Measurements from ENCODE around the gene GPR18.

The GPR18 gene

DNA sequence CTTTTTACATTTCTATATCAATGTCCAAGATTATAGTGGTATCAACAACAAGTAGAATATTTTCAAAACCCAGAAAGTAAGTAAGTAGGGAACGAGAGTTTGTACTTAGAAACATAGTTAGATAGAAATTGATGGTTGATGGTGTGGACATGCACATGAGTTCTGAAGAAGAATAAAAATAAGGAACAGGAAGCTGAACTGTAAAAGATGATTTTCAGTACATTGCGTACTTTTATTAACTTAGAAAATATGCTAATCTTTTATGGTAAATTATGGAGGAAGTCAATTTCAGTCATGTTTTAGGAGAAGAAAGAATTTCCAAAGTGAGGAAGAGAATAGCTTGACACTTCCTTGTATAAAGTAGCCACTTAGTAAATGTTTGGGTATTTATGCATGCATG lies 12.3 kb upstream of the GPR18 start:
- no peaks in the 10 kb centered on the region for H3K36me3 ChIP-seq (ENCODE audit: insufficient read depth, low read length)
- no peaks in the 10 kb centered on the region for H3K27me3 ChIP-seq (ENCODE audit: insufficient read depth, low read length)
- no peaks in the 10 kb centered on the region for H3K4me1 ChIP-seq (ENCODE audit: insufficient read depth, low read length)
- no peak overlapping the region for H2AFZ ChIP-seq (ENCODE audit: low read depth, low read length)
- no peaks in the 10 kb centered on the region for H3K9me3 ChIP-seq (ENCODE audit: low read length)
- no peak overlapping the region for H3K4me3 ChIP-seq (ENCODE audit: low read length)

- H3K4me3 ChIP-seq (ENCODE audit: low read length): no peak overlapping the region
- no peak overlapping the region for H2AFZ ChIP-seq (ENCODE audit: low read depth, low read length)
- no peaks in the 10 kb centered on the region for H3K36me3 ChIP-seq (ENCODE audit: insufficient read depth, low read length)
- H3K9me3 ChIP-seq (ENCODE audit: low read length): no peaks in the 10 kb centered on the region
- H3K4me1 ChIP-seq (ENCODE audit: insufficient read depth, low read length): no peaks in the 10 kb centered on the region
- no peaks in the 10 kb centered on the region for H3K27me3 ChIP-seq (ENCODE audit: insufficient read depth, low read length)
Measured at GRCh38 chr13:99269627-99270241, 11.6 kb upstream of the GPR18 start.

DNA sequence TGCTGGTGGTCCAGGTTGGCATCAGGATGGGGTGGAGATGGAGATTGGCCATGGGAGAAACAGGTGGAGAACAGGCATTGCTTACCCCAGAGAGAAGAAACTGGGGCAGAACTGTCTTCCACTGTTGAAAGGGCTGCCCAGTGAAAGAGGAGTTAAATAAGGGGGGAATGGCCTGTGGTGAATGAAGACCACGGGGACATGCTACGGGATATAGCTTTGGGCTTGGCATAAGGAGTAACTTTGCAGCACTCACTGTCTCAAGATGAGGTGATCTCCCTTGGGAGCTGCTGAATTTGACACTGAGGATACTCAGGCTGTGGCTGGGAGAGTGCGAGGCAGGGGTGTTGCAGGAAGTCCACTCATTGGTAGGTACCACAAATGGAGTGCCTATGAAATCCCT lies 10.6 kb upstream of the GPR18 start:
- Histone ChIP-seq H3K9me3 (ENCODE audit: low read length) (no peaks in the 10 kb centered on the region), H3K4me1 (ENCODE audit: insufficient read depth, low read length) (no peaks in the 10 kb centered on the region), H3K27me3 (ENCODE audit: insufficient read depth, low read length) (no peaks in the 10 kb centered on the region), H3K36me3 (ENCODE audit: insufficient read depth, low read length) (no peaks in the 10 kb centered on the region), H2AFZ (ENCODE audit: low read depth, low read length) (no peak overlapping the region), H3K4me3 (ENCODE audit: low read length) (no peak overlapping the region)

- Histone ChIP-seq H3K4me1 (ENCODE audit: insufficient read depth, low read length) (no peaks in the 10 kb centered on the region), H2AFZ (ENCODE audit: low read depth, low read length) (no peak overlapping the region), H3K4me3 (ENCODE audit: low read length) (no peak overlapping the region), H3K9me3 (ENCODE audit: low read length) (no peaks in the 10 kb centered on the region), H3K36me3 (ENCODE audit: insufficient read depth, low read length) (no peaks in the 10 kb centered on the region), H3K27me3 (ENCODE audit: insufficient read depth, low read length) (no peaks in the 10 kb centered on the region)
Measured at GRCh38 chr13:99267927-99268326, 9.7 kb upstream of the GPR18 start.

- Histone ChIP-seq H3K27me3 (ENCODE audit: insufficient read depth, low read length) (no peaks in the 10 kb centered on the region), H3K4me3 (ENCODE audit: low read length) (no peak overlapping the region), H3K36me3 (ENCODE audit: insufficient read depth, low read length) (no peaks in the 10 kb centered on the region), H2AFZ (ENCODE audit: low read depth, low read length) (no peak overlapping the region), H3K4me1 (ENCODE audit: insufficient read depth, low read length) (no peaks in the 10 kb centered on the region), H3K9me3 (ENCODE audit: low read length) (no peaks in the 10 kb centered on the region)
Measured at GRCh38 chr13:99266827-99267226, 8.6 kb upstream of the GPR18 start.

DNA sequence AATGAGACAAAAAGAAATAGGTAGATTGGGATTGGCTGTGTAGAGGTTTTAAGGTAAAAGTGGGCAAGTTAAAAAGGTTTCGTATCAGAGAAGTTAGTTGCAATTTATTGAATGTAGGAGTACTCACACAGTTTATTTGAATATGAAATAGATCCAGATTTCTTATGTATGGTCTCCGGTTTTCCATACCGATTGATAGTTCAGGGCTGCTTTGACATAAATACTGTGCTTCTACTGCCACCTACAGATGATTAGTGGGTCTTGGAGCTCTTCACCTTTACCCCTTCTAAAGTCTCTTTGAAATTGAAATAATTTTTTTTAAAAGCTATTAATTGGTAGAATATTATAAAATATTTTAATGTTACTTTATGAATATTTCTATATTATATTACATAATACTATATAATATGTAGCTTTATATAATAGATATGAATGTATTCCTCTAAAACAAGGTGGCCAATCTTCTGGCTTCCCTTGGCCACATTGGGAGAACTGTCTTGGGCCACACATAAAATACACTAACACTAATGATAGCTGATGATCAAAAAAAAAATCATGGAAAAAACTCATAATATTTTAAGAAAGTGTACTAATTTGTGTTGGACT lies 7.7 kb upstream of the GPR18 start:
- H3K27me3 ChIP-seq (ENCODE audit: insufficient read depth, low read length): no peaks in the 10 kb centered on the region
- H3K9me3 ChIP-seq (ENCODE audit: low read length): no peaks in the 10 kb centered on the region
- H3K36me3 ChIP-seq (ENCODE audit: insufficient read depth, low read length): no peaks in the 10 kb centered on the region
- no peak overlapping the region for H3K4me3 ChIP-seq (ENCODE audit: low read length)
- H2AFZ ChIP-seq (ENCODE audit: low read depth, low read length): no peak overlapping the region
- H3K4me1 ChIP-seq (ENCODE audit: insufficient read depth, low read length): peaks cover 3% of the 10 kb centered on the region

DNA sequence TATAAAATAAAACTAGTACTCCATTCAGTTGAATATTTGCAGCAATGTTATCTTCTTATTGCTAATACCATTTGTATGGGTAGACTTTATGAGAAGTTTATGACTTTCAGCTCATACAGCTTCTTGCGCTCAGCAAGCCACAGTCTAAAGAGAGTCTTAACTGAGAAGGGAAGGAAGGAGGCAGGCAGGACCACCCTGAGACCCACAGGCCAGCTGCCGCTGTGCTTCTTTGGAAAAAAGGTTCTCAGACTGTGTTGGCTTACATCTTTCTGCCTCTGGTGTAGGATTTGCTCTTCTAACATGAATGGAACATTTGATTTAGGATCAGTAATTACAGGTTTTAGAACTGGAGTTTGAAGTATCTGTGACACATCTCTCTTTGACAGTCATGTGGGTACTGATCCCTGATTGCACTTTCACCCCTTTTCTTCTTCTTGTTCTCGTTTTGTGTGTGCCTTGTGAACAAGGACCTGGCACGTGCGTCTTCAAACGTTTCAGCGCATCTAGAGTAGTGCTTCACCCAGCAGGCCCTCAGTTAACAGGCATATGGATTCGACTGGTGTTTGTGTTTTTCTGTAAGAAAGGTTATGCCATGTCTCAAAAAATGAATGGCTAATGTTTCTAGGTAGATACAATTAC lies 7.1 kb upstream of the GPR18 start:
- no peaks in the 10 kb centered on the region for H3K9me3 ChIP-seq (ENCODE audit: low read length)
- H3K36me3 ChIP-seq (ENCODE audit: insufficient read depth, low read length): no peaks in the 10 kb centered on the region
- no peaks in the 10 kb centered on the region for H3K27me3 ChIP-seq (ENCODE audit: insufficient read depth, low read length)
- no peak overlapping the region for H2AFZ ChIP-seq (ENCODE audit: low read depth, low read length)
- peaks cover 6% of the 10 kb centered on the region for H3K4me1 ChIP-seq (ENCODE audit: insufficient read depth, low read length)
- H3K4me3 ChIP-seq (ENCODE audit: low read length): no peak overlapping the region

- Histone ChIP-seq H3K9me3 (ENCODE audit: low read length) (no peaks in the 10 kb centered on the region), H3K27me3 (ENCODE audit: insufficient read depth, low read length) (no peaks in the 10 kb centered on the region), H3K36me3 (ENCODE audit: insufficient read depth, low read length) (no peaks in the 10 kb centered on the region), H3K4me1 (ENCODE audit: insufficient read depth, low read length) (peaks cover 7% of the 10 kb centered on the region), H2AFZ (ENCODE audit: low read depth, low read length) (no peak overlapping the region), H3K4me3 (ENCODE audit: low read length) (no peak overlapping the region)
Measured at GRCh38 chr13:99264051-99264450, 5.9 kb upstream of the GPR18 start.

DNA sequence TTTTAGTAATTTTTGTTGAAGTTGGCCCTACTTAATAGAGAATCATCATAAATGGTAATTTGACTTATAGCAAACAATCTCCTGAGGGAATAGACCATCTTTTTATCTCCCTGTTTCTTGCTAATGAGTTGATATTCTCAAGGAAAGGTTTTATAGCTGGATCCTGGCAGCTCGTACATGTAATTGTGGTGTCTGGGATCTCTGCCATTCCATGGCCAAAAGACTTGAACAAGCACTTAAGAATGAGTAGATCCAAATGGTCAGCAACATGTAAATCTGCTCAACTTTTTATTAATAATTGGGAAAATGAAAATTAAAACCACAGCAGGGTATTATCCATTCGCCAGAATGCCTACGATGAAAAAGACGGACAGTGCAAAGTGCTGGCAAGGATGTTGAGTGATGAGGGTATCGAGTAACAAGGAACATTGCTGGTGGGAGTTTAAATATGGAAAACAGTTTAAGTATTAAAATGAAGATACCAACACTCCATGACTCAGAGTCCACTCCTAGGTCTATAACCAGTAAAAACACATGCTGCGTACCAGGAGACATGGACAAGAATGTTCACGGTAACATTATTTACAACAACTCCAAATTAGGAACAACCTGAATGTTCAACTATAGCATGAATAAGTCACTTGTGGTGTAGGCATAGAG lies 5.1 kb upstream of the GPR18 start:
- no peak overlapping the region for H3K4me3 ChIP-seq (ENCODE audit: low read length)
- H3K36me3 ChIP-seq (ENCODE audit: insufficient read depth, low read length): no peaks in the 10 kb centered on the region
- no peak overlapping the region for H2AFZ ChIP-seq (ENCODE audit: low read depth, low read length)
- no peaks in the 10 kb centered on the region for H3K27me3 ChIP-seq (ENCODE audit: insufficient read depth, low read length)
- no peaks in the 10 kb centered on the region for H3K9me3 ChIP-seq (ENCODE audit: low read length)
- H3K4me1 ChIP-seq (ENCODE audit: insufficient read depth, low read length): peaks cover 7% of the 10 kb centered on the region

- Histone ChIP-seq H3K9me3 (ENCODE audit: low read length) (no peaks in the 10 kb centered on the region), H2AFZ (ENCODE audit: low read depth, low read length) (no peak overlapping the region), H3K36me3 (ENCODE audit: insufficient read depth, low read length) (no peaks in the 10 kb centered on the region)
Measured at GRCh38 chr13:99261059-99261458, 2.9 kb upstream of the GPR18 start.

GRCh38 chr13:99260216-99260615 lies 2.0 kb upstream of the GPR18 start:
- H3K4me3 ChIP-seq (ENCODE audit: low read length): no peak overlapping the region
- peaks cover 7% of the 10 kb centered on the region for H3K4me1 ChIP-seq (ENCODE audit: insufficient read depth, low read length)
- no peaks in the 10 kb centered on the region for H3K27me3 ChIP-seq (ENCODE audit: insufficient read depth, low read length)
- peaks cover 2% of the 10 kb centered on the region for H3K36me3 ChIP-seq (ENCODE audit: insufficient read depth, low read length)
- no peak overlapping the region for H2AFZ ChIP-seq (ENCODE audit: low read depth, low read length)
- no peaks in the 10 kb centered on the region for H3K9me3 ChIP-seq (ENCODE audit: low read length)

More at GRCh38 chr13:99261059-99261458, 2.9 kb upstream of the GPR18 start:
- Histone ChIP-seq H3K27me3 (ENCODE audit: insufficient read depth, low read length) (no peaks in the 10 kb centered on the region), H3K4me3 (ENCODE audit: low read length) (no peak overlapping the region), H3K4me1 (ENCODE audit: insufficient read depth, low read length) (peaks cover 7% of the 10 kb centered on the region)

GRCh38 chr13:99258946-99259345 lies 767 bp upstream of the GPR18 start:
- H3K4me1 ChIP-seq (ENCODE audit: insufficient read depth, low read length): peaks cover 7% of the 10 kb centered on the region
- H3K4me3 ChIP-seq (ENCODE audit: low read length): no peak overlapping the region
- no peak overlapping the region for H2AFZ ChIP-seq (ENCODE audit: low read depth, low read length)
- no peaks in the 10 kb centered on the region for H3K27me3 ChIP-seq (ENCODE audit: insufficient read depth, low read length)
- H3K36me3 ChIP-seq (ENCODE audit: insufficient read depth, low read length): peaks cover 5% of the 10 kb centered on the region
- no peaks in the 10 kb centered on the region for H3K9me3 ChIP-seq (ENCODE audit: low read length)

- H3K4me1 ChIP-seq (ENCODE audit: insufficient read depth, low read length): peaks cover 7% of the 10 kb centered on the region
- peaks cover 5% of the 10 kb centered on the region for H3K36me3 ChIP-seq (ENCODE audit: insufficient read depth, low read length)
- no peaks in the 10 kb centered on the region for H3K27me3 ChIP-seq (ENCODE audit: insufficient read depth, low read length)
- no peaks in the 10 kb centered on the region for H3K9me3 ChIP-seq (ENCODE audit: low read length)
- H3K4me3 ChIP-seq (ENCODE audit: low read length): no peak overlapping the region
- no peak overlapping the region for H2AFZ ChIP-seq (ENCODE audit: low read depth, low read length)
Measured at GRCh38 chr13:99257291-99257690, 888 bp downstream of the GPR18 start.
